ENCODE data around the gene PAN2.

- no peak for TF ChIP-seq POLR2AphosphoS5 (IDR thresholded peaks at IDR 0.05; ENCODE audit: insufficient read depth, low read depth, low read length)
- TF ChIP-seq POLR2A (IDR thresholded peaks at IDR 0.05; ENCODE audit: low read depth, low read length), result no peak
- TF ChIP-seq CTCF (IDR thresholded peaks at IDR 0.05; ENCODE audit: extremely low read depth in 1 of 2, insufficient read depth in 1 of 2, low read depth in 1 of 2, low read length in 2 of 2), result no peak
Measured at GRCh38 chr12:56308714-56309113, 25.1 kb downstream of the PAN2 start.
